AG08395 (cell line): ENCODE results near the gene TRIM6.
"Not testable (repeated sequence)": the region's sequence is repeated elsewhere in the genome, so short reads cannot be mapped to it uniquely, and the experiment has no call there.

ENCODE experiments used
- DNase-seq: peaks from one replicate; pipeline ENCODE4 v3.0.0; 2012; ENCODE audit warnings: mixed read lengths, low spot score

Gene TRIM6

DNA sequence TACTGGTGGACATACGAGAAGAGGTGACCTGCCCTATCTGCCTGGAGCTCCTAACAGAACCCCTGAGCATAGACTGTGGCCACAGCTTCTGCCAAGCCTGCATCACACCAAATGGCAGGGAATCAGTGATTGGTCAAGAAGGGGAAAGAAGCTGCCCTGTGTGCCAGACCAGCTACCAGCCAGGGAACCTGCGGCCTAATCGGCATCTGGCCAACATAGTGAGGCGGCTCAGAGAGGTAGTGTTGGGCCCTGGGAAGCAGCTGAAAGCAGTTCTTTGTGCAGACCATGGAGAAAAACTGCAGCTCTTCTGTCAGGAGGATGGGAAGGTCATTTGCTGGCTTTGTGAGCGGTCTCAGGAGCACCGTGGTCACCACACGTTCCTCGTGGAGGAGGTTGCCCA lies 6.9 kb downstream of the TRIM6 start:
- DNase-seq = no peak

DNA sequence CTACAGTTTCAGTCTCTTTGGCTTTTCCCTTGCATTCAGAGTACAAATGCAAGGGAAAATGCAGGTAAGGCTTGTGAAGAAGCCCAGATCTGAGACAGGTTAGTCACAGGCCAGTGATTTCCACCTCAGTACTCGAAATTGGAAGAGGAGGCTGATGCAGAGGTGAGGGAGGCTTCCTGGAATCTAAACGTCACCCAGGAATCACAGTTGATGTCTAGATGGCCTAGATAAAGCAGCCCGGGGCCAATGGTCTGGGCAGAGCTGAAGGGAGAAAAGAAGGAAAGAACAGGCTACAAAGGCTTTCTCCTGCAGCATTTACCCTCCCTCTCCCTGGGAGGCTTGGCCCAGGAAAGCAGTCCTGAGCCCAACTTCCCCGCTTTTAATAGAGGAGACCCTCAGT lies 8.5 kb downstream of the TRIM6 start:
- DNase-seq = no peak

DNA sequence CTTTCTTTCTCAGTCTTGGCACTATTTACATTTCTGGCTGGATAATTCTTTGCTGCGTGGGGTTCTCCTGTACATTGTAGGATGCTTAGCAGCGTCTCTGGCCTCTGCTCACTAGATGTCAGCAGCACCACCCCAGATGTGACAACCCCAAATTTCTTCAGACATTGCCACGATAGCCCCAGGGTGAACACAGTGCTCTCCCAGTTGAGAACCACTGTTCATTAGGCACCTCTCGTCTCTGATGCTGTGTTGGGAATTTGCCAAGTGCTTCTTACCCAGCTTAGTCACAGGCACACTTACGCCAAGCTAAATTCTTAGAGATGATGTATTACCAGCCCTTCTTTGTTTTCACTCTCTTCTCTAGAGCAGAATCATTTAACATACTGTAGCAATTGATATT lies 9.4 kb downstream of the TRIM6 start:
- peak; percentile 70 for DNase-seq

DNA sequence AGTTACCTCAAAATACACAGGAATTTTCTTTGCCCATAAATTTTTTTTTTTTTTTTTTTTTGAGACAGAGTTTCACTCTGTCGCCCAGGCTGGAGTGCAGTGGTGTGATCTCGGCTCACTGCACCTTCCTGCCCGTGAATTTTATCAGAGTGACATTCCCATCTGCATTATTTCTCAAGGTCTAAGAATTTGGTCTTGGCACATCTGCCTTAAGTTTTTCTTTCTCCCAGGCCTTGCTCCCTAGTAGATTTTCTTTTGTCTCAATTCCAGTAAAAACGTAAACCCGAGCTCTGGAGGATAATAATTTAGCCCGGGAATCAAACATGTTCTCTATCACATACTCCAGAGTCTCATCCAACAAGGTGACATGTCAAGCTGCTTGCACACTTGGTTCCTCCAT lies 12.4 kb downstream of the TRIM6 start:
- DNase-seq = no peak

DNA sequence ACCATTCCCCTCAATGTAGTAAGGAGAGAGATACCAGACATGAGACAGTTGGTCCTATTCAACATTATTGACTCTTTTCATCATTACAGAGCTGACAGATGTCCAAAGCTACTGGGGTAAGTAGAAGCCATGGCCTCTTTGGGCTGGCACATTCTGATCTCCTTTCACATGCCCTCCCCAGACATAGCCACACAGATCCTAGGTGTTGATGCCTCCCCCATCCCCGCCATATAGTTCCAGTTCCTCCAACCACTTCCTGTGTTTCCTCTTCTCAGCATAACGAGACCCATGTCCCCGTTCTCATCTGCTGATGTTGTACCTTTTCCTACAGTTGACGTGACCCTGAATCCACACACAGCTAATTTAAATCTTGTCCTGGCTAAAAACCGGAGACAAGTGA lies 14.0 kb downstream of the TRIM6 start:
- no peak for DNase-seq

DNA sequence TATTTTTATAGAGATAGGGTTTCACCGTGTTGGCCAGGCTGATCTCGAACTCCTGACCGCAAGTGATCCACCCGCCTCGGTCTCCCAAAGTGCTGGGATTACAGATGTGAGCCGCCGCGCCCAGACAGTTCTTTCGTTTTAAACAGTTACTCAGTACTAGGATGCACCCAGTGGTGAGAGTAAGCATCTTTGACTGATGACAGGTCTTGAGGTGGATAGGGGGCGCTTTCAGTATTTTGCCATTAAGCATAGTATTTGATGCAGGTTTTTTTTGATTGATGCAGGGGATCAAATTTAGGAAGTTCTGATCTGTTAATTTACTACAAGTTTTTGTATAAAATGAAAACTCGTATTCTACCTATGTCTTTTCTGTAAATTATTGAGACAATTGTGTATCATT lies 15.2 kb downstream of the TRIM6 start:
- DNase-seq = no peak

DNA sequence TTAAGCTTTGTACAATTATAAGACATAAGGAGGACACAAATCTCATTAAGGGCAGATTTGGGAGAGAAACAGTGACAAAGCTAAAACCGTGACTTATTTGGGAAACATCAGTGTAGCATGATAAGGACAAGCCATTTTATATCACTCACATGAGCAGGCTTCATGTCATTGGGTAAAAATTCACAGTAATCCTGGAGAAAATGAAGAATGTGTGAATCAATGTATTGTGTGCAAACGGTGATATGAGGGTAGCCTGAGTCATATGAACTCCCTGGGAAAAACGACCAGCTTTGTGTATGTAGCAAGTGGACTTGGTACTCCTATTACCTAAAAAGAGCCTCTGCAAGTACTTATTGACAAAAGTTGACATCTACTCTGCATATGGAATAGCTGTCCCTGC lies 22.4 kb downstream of the TRIM6 start:
- peak; percentile 56 for DNase-seq

DNA sequence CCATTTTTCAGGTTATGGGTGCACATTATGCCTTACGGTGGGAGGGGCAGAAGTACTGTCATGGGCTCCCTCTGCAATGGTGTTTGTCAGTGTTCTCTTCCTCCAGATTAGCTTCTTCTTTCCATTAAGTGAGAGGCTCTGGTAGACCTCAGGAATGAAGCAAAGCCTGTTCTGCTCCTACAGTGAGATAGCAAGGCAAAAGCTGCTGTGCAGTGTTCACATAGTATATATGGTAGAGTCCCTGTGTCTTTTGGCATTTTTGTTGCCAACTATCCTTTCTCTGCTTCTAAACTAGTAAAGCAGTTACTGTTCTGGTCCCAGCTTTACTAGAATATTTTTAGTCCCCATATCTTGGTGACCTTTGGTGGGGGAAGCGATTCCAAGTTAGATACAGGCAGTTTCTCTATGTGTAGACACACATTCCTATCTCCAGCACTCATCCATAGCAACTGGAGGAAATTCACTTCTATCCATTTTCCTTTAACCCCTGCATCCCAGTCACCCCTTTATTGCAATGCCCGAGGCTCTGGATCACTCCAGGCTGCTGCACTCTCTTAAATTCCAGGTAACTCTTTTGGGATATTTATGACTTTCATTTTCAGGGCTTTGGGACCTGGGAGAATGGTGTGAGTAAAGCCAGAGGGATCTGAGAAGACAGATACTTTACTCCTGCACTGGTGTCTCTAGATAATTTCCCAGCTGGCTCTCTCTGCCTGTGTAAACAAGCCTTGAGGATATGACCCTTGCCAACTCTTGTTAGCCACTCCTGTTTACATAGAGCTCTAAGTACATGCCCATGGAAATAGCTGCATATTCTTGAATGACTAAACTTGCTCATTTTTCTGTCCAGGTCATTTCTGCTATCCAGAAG lies 24.4 kb downstream of the TRIM6 start:
- DNase-seq = peak; percentile 76

DNA sequence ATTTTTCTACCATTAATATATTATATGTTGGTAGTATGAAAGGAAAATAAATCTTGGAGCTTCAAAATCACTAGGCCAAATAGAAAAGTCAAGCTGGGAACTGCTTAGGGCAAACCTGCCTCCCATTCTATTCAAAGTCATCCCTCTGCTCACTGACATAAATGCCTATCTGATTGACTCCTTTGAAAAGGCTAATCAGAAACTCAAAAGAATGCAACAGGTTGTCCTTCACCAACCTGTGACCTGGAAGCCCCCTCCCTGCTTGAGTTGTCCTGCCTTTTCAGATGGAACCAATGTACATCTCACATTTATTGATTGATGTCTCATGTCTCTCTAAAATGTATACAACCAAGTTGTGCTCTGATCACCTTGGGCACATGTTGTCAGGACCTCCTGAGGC lies 25.1 kb downstream of the TRIM6 start:
- DNase-seq = no peak

DNA sequence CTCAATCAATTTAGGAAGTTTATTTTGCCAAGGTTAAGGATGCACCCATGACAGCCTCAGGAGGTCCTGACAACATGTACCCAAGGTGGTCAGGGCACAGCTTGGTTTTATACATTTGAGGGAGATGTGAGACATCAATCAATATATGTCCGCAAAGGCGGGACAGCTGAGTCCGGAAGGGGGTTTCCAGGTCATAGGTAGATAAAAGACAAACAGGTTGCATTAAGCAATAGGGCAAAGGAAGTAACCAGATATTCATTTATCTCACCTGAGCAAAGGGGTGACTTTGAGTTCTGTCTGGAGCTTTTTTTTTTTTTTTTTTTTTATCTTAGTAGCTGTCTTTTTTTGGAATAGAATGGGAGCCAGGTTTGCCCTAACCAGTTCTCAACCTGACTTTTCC lies 26.4 kb downstream of the TRIM6 start:
- DNase-seq = no peak

DNA sequence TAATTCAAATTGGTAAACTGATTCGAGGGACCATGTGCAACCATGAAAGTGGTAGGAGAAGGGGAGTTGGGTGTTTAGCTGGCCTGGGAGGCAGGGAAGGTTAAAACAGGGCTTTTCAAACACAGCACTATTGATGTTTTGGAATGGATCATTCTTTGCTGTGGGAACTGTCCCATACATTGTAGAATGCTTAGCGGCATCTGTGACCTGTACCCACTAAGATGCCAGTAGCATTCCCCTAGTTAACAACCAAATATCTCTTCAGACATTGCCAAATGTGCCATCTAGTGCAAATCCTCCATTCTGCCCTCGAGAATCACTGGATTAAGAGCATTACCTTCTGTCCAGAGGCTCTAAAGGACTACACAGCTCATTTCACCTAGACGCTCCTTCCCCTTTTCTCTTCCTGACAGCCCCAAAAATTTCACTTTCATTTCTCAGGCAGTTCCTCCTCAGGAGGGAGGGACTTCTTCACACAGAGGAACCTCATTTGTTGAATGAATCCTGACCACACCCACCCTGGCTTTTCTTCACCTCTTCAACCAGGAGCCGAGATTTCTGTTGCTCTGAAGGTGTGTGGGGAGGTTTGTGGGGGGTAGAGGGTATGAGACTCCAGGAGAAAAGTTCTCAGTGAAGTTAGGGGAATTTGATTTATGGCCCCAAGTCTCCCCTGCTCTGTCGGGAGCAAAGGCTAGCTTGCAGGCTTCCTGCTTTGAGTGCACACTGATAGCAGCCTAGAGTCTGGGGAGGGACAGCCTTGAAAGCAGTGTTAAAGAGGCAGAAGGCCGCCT lies 28.2 kb downstream of the TRIM6 start, which contains the start of gene TRIM34:
TSS of gene TRIM34 (plus strand) at position 513 of the 791 bp plus-strand sequence. CDS start 7,331 bp downstream, outside the sequence.
- peak; percentile 87 for DNase-seq

DNA sequence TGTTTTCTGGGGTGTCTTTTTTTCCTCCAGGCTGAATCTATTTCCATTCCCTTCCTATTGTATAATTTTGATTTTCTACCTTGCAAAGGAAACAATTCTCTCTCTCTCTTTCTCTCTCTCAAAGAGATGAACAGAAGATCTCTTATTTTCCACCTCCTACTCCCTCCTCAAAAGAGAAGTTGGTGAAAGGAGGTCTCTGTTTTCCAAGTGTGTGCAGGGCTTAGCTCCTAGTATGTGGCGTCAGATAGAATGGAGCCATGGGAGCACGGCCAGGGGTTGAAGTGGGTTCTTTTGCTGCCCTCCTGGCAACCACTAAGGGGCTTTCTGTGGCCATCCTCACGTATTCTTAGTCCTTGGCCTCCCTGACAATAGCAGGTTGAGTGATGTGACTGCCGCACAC lies 28.8 kb downstream of the TRIM6 start:
- no peak for DNase-seq

DNA sequence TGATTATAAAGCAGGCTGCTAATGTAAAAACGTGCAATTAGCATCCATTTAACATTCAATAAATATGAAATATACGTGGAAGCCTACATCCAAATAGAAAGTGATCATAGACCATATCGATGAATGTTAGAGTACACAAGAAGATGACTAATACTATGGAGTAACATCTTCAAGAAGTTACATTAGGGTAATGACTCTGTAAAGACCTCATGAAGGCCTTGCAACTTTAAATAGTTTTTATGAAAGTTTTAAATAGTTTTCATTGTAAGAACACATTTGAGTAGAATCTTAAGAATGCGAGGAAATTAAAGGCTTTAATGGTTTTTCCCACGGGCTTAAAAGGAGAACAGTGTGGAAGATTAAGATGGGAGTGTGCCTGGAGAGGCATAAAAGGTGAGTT lies 29.8 kb downstream of the TRIM6 start:
- peak; percentile 18 for DNase-seq

DNA sequence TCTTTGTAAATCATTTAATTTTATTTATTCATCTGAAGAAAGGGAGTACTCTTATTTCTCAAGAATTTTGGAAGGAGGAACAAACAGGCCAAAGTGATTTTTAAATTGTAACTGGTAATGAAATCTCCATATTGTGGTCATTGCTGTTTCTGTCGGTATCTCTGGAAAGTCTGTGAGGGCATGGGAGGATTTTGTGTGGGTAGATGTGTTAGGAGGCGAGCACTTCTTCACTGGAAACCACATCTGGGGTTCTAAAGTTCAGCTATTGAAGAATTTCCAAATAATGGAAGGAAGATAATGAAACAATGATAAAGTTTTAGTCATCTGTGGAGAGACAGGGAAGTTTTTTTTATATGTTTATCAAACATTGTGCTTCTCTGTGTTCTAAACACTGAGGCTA lies 35.0 kb downstream of the TRIM6 start:
- no peak for DNase-seq

DNA sequence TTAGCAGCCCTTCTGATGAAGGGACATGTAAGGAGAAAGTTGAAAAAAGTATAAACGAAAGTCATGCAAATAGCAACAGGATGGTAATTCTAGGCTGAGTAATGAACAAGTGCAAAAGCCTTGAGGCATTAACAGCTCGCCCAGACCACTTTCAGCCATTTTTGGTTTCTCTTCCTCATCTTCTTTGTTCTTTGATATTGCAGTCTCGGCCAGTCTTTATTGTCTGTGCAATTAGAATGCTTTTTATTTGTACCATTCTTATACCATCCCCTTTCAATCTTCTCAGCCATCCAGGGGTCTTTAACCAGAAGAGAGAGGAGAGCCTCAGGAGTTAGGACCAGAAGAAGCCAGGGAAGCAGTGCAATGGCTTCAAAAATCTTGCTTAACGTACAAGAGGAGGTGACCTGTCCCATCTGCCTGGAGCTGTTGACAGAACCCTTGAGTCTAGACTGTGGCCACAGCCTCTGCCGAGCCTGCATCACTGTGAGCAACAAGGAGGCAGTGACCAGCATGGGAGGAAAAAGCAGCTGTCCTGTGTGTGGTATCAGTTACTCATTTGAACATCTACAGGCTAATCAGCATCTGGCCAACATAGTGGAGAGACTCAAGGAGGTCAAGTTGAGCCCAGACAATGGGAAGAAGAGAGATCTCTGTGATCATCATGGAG lies 35.7 kb downstream of the TRIM6 start:
- DNase-seq = no peak

DNA sequence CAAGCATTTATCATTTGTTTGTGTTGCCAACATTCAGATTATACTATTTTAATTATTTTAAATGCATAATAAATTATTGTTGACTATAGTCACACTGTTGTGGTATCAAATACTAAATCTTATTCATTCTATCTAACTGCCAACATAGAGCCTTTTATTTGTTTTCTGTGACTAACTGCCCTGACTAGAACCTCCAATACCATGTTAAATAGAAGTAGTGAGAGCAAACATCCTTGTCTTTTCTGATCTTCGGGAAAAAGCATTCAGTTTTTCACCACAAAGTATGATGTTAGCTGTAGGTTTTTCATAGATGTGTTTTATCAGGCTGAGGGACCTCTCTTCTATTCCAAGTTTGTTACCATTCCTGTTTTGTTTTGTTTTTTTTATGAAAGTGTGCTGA lies 43.5 kb downstream of the TRIM6 start:
- DNase-seq = no peak

DNA sequence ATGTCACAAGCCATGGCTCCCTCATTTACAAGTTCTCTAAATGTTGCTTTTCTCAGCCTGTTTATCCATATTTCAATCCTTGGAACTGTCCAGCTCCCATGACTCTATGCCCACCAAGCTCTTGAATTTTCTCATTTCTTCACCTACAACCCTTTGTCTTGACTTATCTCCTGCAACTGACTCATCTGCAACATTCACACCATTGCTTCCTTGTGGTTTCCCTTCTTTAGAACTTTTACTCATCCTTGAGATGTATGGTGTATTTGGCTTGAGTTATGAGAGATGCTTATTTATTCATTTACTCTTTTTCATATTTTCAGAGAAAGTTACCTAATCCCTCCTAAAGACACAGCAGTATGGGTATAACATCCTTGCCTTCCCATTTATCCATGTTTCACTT lies 47.1 kb downstream of the TRIM6 start:
- DNase-seq = no peak

DNA sequence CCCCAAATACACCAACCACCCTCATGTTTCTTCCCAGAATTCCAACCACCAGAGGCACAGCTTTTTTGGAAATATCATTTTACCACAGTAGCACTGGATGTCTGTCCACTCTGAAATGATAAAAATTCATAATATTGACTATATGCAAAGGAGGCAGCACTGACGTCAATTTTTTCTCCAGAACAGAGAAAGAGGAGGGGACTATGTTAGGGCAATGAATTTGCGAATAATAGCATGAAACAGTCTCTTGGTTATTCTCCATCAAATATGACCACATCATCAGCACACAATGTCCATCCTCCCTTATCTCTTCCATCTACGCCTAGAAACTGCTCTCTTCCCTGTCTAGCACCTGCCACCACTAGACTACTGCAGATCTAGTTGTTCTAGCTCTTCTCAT lies 49.7 kb downstream of the TRIM6 start:
- DNase-seq = no peak

DNA sequence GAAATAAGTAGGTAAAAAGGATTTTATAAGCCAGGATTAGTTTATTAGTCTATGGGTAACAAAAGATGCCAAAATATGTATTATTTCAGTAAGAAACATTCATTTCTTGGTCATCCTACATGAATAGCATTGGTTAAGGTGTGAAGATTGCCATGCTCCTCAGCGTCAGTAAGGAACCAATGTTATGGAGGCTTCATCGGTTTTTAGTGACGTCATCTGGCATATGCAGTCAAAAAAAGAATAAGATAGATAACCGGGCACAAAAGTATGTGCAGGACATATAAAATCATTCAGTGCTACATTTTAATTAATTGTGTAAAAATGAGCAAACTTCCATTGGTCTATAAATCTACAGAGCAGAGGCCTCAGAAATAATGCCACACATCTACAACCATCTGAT lies 59.0 kb downstream of the TRIM6 start:
- DNase-seq = no peak

DNA sequence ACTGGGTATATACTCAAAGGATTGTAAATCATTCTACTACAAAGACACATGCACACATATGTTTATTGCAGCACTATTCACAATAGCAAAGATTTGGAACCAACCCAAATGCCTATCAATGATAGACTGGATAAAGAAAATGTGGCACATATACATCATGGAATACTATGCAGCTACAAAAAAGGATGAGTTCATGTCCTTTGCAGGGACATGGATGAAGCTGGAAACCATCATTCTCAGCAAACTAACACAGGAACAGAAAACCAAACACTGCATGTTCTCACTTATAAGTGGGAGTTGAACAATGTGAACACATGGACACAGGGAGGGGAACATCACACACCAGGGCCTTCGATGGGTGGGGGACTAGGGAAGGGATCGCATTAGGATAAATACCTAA lies 60.5 kb downstream of the TRIM6 start:
- not testable (repeated sequence) for DNase-seq

DNA sequence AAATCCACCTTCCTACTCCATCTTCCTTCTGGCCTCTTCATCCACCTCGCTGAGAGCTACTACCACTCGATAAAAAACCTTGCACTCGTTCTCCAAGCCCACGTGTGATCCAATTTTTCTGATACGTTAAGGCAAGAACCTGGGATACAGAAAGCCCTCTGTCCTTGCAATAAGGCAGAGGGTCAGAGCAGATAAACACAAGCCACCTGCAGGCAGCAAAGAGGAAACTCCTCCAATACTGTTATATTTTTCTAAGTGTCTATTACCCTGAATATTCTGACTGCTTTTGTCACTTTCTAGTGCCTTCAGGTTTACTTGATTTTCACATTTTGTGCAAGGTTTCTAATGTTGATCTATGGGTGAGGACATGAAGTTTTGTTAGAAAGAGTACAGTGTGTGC lies 61.9 kb downstream of the TRIM6 start:
- DNase-seq = no peak
